Panc1 (cell line): ENCODE results near the gene PGBD2.

Experiments
- POLR2AphosphoS5 ChIP-seq: IDR thresholded peaks from 2 replicates; pipeline ENCODE4 v1.6.1; 2012; ENCODE audit warnings: mild to moderate bottlenecking, low read depth, low read length, moderate library complexity
- TF ChIP-seq, protein P1 (sequence below): fragments of 450-650 bp; IDR thresholded peaks from 2 replicates; pipeline ENCODE4 v1.5.1; 2017; ENCODE audit warnings: mild to moderate bottlenecking

- TF ChIP-seq, protein P1, sequence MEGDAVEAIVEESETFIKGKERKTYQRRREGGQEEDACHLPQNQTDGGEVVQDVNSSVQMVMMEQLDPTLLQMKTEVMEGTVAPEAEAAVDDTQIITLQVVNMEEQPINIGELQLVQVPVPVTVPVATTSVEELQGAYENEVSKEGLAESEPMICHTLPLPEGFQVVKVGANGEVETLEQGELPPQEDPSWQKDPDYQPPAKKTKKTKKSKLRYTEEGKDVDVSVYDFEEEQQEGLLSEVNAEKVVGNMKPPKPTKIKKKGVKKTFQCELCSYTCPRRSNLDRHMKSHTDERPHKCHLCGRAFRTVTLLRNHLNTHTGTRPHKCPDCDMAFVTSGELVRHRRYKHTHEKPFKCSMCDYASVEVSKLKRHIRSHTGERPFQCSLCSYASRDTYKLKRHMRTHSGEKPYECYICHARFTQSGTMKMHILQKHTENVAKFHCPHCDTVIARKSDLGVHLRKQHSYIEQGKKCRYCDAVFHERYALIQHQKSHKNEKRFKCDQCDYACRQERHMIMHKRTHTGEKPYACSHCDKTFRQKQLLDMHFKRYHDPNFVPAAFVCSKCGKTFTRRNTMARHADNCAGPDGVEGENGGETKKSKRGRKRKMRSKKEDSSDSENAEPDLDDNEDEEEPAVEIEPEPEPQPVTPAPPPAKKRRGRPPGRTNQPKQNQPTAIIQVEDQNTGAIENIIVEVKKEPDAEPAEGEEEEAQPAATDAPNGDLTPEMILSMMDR, result no peak
- no peak for TF ChIP-seq POLR2AphosphoS5
Observed at GRCh38 chr1:248918131-248918530, 12.1 kb downstream of the PGBD2 start.
